ENCODE data around the gene FAM72B. TPM values are rescaled to one million over a fixed set of nuclear protein-coding genes. Genes with fewer than 3 reads are reported as not detected.
A peak's percentile ranks its signal among the peaks of the same experiment; 100 is the strongest.
"Not testable (repeated sequence)": the region's sequence is repeated elsewhere in the genome, so short reads cannot be mapped to it uniquely, and the experiment has no call there.

The FAM72B gene
- total and polyA plus RNA-seq, 10 of the 15 experiments (the other 5 are each of a cell fraction or from before 2014, with no cell fraction given): 7.3 to 37.8 (median 17.5) TPM

DNA sequence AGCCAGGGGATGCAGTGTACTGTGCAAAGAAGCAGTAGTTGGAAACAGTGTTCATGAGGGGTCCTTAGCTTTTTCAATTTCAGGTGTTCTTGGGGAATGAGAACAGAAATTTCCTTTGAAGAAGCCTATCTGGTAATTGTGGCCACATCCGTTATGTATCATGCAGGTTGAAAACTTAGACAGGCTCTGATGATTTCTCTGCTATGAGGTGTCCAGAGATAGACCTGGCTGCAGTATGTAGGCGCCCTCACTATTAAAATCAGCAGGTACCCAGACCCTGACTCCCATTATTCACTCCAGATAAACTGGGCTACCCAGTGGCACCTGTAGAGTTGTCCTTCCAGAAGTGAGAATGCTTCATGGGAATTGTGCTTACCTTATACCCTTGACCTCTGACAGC lies 8.4 kb upstream of the FAM72B start:
- H3K79me2 ChIP-seq (ENCODE audit: control insufficient read depth, insufficient read depth, low read length); H3K4me3 ChIP-seq; H3K27ac ChIP-seq (ENCODE audit: control insufficient read depth, insufficient read depth); H4K20me1 ChIP-seq (ENCODE audit: control insufficient read depth, insufficient read depth); BruUV-seq (replicated peaks); POLR2A ChIA-PET; RAD21 ChIA-PET (ENCODE audit: unreplicated experiment); H3K36me3 ChIP-seq (ENCODE audit: control insufficient read depth in 2 of 2, insufficient read depth in 2 of 2, low read length in 1 of 2); intact Hi-C loops (cut with micrococcal nuclease; ENCODE audit: unreplicated experiment); DNase-seq (ENCODE audit: low read depth, low spot score); FAIRE-seq; ATAC-seq; SMC1A ChIA-PET (ENCODE audit: uncharacterized antibody, unreplicated experiment); CTCF ChIA-PET; H3K27me3 ChIP-seq (replicated peaks in 1 of 2; ENCODE audit: control insufficient read depth in 2 of 2, insufficient read depth in 2 of 2, low read length in 1 of 2); in situ Hi-C loops (cut with MboI); H3K9ac ChIP-seq (ENCODE audit: control insufficient read depth, insufficient read depth, low read length); H3K4me1 ChIP-seq (ENCODE audit: control insufficient read depth, insufficient read depth, low read length); H3K9me3 ChIP-seq (replicated peaks; ENCODE audit: control insufficient read depth, insufficient read depth, low read length); H2AFZ ChIP-seq (ENCODE audit: control insufficient read depth, low read depth, low read length); H3K4me2 ChIP-seq (ENCODE audit: control insufficient read depth, insufficient read depth): not testable (repeated sequence)
- no CpG with 5 or more reads among the region's 2 CpGs for WGBS (ENCODE audit: insufficient coverage, insufficient replicate concordance, low lambda C conversion rate, missing lambda C conversion rate)

DNA sequence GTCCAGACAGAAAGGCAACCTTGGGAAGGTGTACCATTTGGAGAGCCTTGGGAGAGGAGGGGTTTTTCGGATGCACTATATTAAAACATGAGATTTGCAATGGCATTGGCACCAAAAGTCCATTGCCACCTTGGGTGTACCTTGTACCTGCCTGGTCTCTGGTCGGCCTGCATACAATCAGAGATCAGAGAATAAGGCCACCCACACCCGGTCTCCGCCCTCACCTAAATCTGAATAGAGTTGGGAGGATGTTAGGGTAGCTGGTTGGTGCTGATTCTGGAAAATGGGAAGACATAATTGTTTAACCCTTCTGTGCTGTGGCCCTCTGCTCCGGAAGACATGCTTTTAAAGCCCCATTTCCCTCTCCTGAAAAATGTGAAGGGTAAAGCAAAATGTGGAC lies 3.8 kb upstream of the FAM72B start:
- H3K79me2 ChIP-seq (ENCODE audit: control insufficient read depth, insufficient read depth, low read length); H3K4me2 ChIP-seq (ENCODE audit: control insufficient read depth, insufficient read depth); H3K36me3 ChIP-seq (ENCODE audit: control insufficient read depth in 2 of 2, insufficient read depth in 2 of 2, low read length in 1 of 2); in situ Hi-C loops (cut with MboI); FAIRE-seq; H3K27me3 ChIP-seq (replicated peaks in 1 of 2; ENCODE audit: control insufficient read depth in 2 of 2, insufficient read depth in 2 of 2, low read length in 1 of 2); RAD21 ChIA-PET (ENCODE audit: unreplicated experiment); H3K9ac ChIP-seq (ENCODE audit: control insufficient read depth, insufficient read depth, low read length); H3K27ac ChIP-seq (ENCODE audit: control insufficient read depth, insufficient read depth); H4K20me1 ChIP-seq (ENCODE audit: control insufficient read depth, insufficient read depth); CTCF ChIA-PET; ATAC-seq; SMC1A ChIA-PET (ENCODE audit: uncharacterized antibody, unreplicated experiment); DNase-seq (ENCODE audit: low read depth, low spot score); intact Hi-C loops (cut with micrococcal nuclease; ENCODE audit: unreplicated experiment); H3K9me3 ChIP-seq (replicated peaks; ENCODE audit: control insufficient read depth, insufficient read depth, low read length); H3K4me3 ChIP-seq; H3K4me1 ChIP-seq (ENCODE audit: control insufficient read depth, insufficient read depth, low read length); H2AFZ ChIP-seq (ENCODE audit: control insufficient read depth, low read depth, low read length); POLR2A ChIA-PET: not testable (repeated sequence)
- 94% methylated on average over 5 of the region's 5 CpGs for WGBS (ENCODE audit: insufficient coverage, insufficient replicate concordance, low lambda C conversion rate, missing lambda C conversion rate)
- BruUV-seq (replicated peaks): TSS peak; percentile 52

DNA sequence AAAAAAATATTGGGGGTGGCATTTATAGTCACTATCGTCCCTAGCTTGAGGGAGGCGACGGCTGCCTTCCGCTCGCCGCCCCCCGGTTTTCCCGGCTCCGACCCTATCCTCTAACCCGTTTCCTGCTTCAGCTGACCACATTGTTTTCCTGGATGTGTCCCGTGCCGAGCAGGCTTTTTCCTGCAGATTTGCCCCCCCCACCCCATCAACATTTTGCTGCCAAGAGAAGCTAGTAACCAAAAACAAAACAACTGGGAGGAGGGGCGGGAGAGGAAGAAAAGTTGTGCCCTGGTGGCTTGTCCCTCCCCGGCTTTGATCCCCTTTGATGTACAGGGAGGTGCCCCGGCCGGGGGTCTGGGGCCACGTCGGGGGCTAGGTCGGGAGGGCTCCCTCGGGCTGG lies 2.1 kb upstream of the FAM72B start:
- RAD21 ChIA-PET (ENCODE audit: unreplicated experiment); H3K4me3 ChIP-seq; DNase-seq (ENCODE audit: low read depth, low spot score); H3K27me3 ChIP-seq (replicated peaks in 1 of 2; ENCODE audit: control insufficient read depth in 2 of 2, insufficient read depth in 2 of 2, low read length in 1 of 2); H3K4me2 ChIP-seq (ENCODE audit: control insufficient read depth, insufficient read depth); H4K20me1 ChIP-seq (ENCODE audit: control insufficient read depth, insufficient read depth); H2AFZ ChIP-seq (ENCODE audit: control insufficient read depth, low read depth, low read length); CTCF ChIA-PET; H3K4me1 ChIP-seq (ENCODE audit: control insufficient read depth, insufficient read depth, low read length); in situ Hi-C loops (cut with MboI); SMC1A ChIA-PET (ENCODE audit: uncharacterized antibody, unreplicated experiment); BruUV-seq (replicated peaks); POLR2A ChIA-PET; H3K79me2 ChIP-seq (ENCODE audit: control insufficient read depth, insufficient read depth, low read length); H3K27ac ChIP-seq (ENCODE audit: control insufficient read depth, insufficient read depth); ATAC-seq; intact Hi-C loops (cut with micrococcal nuclease; ENCODE audit: unreplicated experiment); FAIRE-seq; H3K36me3 ChIP-seq (ENCODE audit: control insufficient read depth in 2 of 2, insufficient read depth in 2 of 2, low read length in 1 of 2); H3K9ac ChIP-seq (ENCODE audit: control insufficient read depth, insufficient read depth, low read length); H3K9me3 ChIP-seq (replicated peaks; ENCODE audit: control insufficient read depth, insufficient read depth, low read length): not testable (repeated sequence)
- WGBS (ENCODE audit: insufficient coverage, insufficient replicate concordance, low lambda C conversion rate, missing lambda C conversion rate): no CpG with 5 or more reads among the region's 20 CpGs

DNA sequence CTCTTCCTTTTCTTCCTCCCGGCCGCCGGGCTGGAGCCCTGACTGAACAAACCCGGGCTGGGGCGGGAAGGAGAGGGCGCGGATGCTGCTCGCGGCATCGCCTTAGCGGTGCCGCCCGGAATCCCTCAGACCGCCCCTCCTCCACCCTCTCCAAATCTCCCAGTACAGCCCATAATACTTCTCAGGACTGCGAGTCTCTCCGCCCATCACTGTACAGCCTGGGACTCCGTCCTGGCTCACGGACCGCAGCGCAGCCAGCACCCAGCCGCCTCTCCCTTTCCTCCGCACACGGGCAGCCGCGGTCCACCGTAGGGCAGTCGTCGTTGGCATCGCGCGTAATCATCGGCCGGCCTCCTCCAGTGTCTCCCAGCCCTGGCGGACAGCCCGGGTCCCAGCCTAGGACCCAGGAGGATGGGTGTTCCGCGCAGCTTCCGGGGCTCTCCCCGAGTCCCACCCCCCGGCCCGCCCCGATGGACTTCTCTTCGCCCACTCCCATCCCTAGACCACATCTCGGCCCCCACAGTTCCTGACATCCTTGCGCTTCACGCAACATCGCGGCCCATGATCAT lies 1.1 kb upstream of the FAM72B start:
- RAD21 ChIA-PET (ENCODE audit: unreplicated experiment); CTCF ChIA-PET: not testable (repeated sequence)

More for the DNA sequence above, 1.1 kb upstream of the FAM72B start:
- FAIRE-seq; H3K4me2 ChIP-seq (ENCODE audit: control insufficient read depth, insufficient read depth); H3K79me2 ChIP-seq (ENCODE audit: control insufficient read depth, insufficient read depth, low read length); POLR2A ChIA-PET; H3K36me3 ChIP-seq (ENCODE audit: control insufficient read depth in 2 of 2, insufficient read depth in 2 of 2, low read length in 1 of 2); H3K4me3 ChIP-seq; in situ Hi-C loops (cut with MboI); H3K27me3 ChIP-seq (replicated peaks in 1 of 2; ENCODE audit: control insufficient read depth in 2 of 2, insufficient read depth in 2 of 2, low read length in 1 of 2); H3K9ac ChIP-seq (ENCODE audit: control insufficient read depth, insufficient read depth, low read length); BruUV-seq (replicated peaks); H3K27ac ChIP-seq (ENCODE audit: control insufficient read depth, insufficient read depth); H3K4me1 ChIP-seq (ENCODE audit: control insufficient read depth, insufficient read depth, low read length); H3K9me3 ChIP-seq (replicated peaks; ENCODE audit: control insufficient read depth, insufficient read depth, low read length); H2AFZ ChIP-seq (ENCODE audit: control insufficient read depth, low read depth, low read length); DNase-seq (ENCODE audit: low read depth, low spot score); intact Hi-C loops (cut with micrococcal nuclease; ENCODE audit: unreplicated experiment); SMC1A ChIA-PET (ENCODE audit: uncharacterized antibody, unreplicated experiment); H4K20me1 ChIP-seq (ENCODE audit: control insufficient read depth, insufficient read depth): not testable (repeated sequence)
- ATAC-seq: peak; percentile 6
- WGBS (ENCODE audit: insufficient coverage, insufficient replicate concordance, low lambda C conversion rate, missing lambda C conversion rate): no CpG with 5 or more reads among the region's 48 CpGs
